Measurements from ENCODE around the gene MED31. TPM values are rescaled to one million over a fixed set of nuclear protein-coding genes. Genes with fewer than 3 reads are reported as not detected.

The MED31 gene
- polyA plus RNA-seq, 1 donor from 2014 or later = 27.3 TPM

GRCh38 chr17:6669479-6670212, 18.2 kb upstream of the MED31 start:
- Histone ChIP-seq H3K9ac (ENCODE audit: low read length) (no peak overlapping the region), H3K9me2 (ENCODE audit: insufficient read depth, low read length) (no peaks in the 10 kb centered on the region), H3K9me3 (ENCODE audit: low read length) (no peaks in the 10 kb centered on the region), H4K20me1 (ENCODE audit: insufficient read depth) (no peaks in the 10 kb centered on the region), H3K79me2 (replicated peaks; ENCODE audit: insufficient read depth, low read length) (no peaks in the 10 kb centered on the region), H3K27ac (ENCODE audit: low read length) (no peak overlapping the region), H2AFZ (ENCODE audit: low read depth, low read length) (no peak overlapping the region), H3K4me2 (ENCODE audit: low read length) (no peak overlapping the region), H3F3A (ENCODE audit: insufficient read depth, low read length, poor library complexity, severe bottlenecking) (no peaks in the 10 kb centered on the region), H3K27me3 (ENCODE audit: insufficient read depth, low read depth, low read length) (no peaks in the 10 kb centered on the region), H3K36me3 (ENCODE audit: insufficient read depth, low read length) (no peaks in the 10 kb centered on the region), H3K4me3 (ENCODE audit: low read length) (no peak overlapping the region)
- TF ChIP-seq TAF1 (IDR thresholded peaks at IDR 0.05; ENCODE audit: low read depth) (no peak), CTCF (IDR thresholded peaks at IDR 0.05; ENCODE audit: poor library complexity, severe bottlenecking) (no peak), REST (IDR thresholded peaks at IDR 0.05; ENCODE audit: borderline replicate concordance) (no peak), MXI1 (conservative IDR thresholded peaks at IDR 0.05; ENCODE audit: poor library complexity, severe bottlenecking) (no peak), RAD21 (conservative IDR thresholded peaks at IDR 0.05) (no peak)

GRCh38 chr17:6668727-6669425, 17.5 kb upstream of the MED31 start:
- TF ChIP-seq CTCF (IDR thresholded peaks at IDR 0.05; ENCODE audit: poor library complexity, severe bottlenecking) = no peak
- no peak for TF ChIP-seq REST (IDR thresholded peaks at IDR 0.05; ENCODE audit: borderline replicate concordance)
- no peak for TF ChIP-seq SMC3 (conservative IDR thresholded peaks at IDR 0.05; ENCODE audit: poor library complexity)
- TF ChIP-seq RAD21 (conservative IDR thresholded peaks at IDR 0.05) = no peak
- no peak for TF ChIP-seq POLR2AphosphoS5 (IDR thresholded peaks at IDR 0.05)
- TF ChIP-seq MXI1 (conservative IDR thresholded peaks at IDR 0.05; ENCODE audit: poor library complexity, severe bottlenecking) = no peak
- TF ChIP-seq EP300 (conservative IDR thresholded peaks at IDR 0.05; ENCODE audit: poor library complexity, severe bottlenecking) = no peak
- TF ChIP-seq EZH2 (IDR thresholded peaks at IDR 0.05; ENCODE audit: borderline replicate concordance, insufficient read depth, low read length, poor library complexity, severe bottlenecking) = no peak
- TF ChIP-seq TAF1 (IDR thresholded peaks at IDR 0.05; ENCODE audit: low read depth) = no peak
- Histone ChIP-seq H3F3A (ENCODE audit: insufficient read depth, low read length, poor library complexity, severe bottlenecking) (no peaks in the 10 kb centered on the region), H3K9me2 (ENCODE audit: insufficient read depth, low read length) (no peaks in the 10 kb centered on the region), H3K4me3 (ENCODE audit: low read length) (no peak overlapping the region), H3K4me2 (ENCODE audit: low read length) (no peak overlapping the region), H2AFZ (ENCODE audit: low read depth, low read length) (no peak overlapping the region), H3K79me2 (replicated peaks; ENCODE audit: insufficient read depth, low read length) (no peaks in the 10 kb centered on the region), H3K27ac (ENCODE audit: low read length) (no peak overlapping the region), H3K36me3 (ENCODE audit: insufficient read depth, low read length) (no peaks in the 10 kb centered on the region), H3K27me3 (ENCODE audit: insufficient read depth, low read depth, low read length) (no peaks in the 10 kb centered on the region), H3K9me3 (ENCODE audit: low read length) (no peaks in the 10 kb centered on the region), H3K9ac (ENCODE audit: low read length) (no peak overlapping the region), H4K20me1 (ENCODE audit: insufficient read depth) (no peaks in the 10 kb centered on the region)

Data from neural cell (in vitro differentiated cells).